GM12878 (cell line): ENCODE measurements around the gene L3HYPDH. TPM values are rescaled to one million over a fixed set of nuclear protein-coding genes. Genes with fewer than 3 reads are reported as not detected.

Experiments used
- ATAC-seq: fragments of 200-7000 bp; cut with Tn5 transposase; 3 replicates; pipeline ENCODE4 v1.9.1; 2020; ENCODE audit warnings: mild to moderate bottlenecking, moderate library complexity
- BruUV-seq: library from RNA; stranded (reverse); fragments of 400-500 nt; replicated peaks from 2 replicates; lab custom pipeline; 2021; lab: Mats Ljungman, UMichigan
- CTCF ChIA-PET: fragments of 300-600 bp; sonication (Branson Sonifier 250); formaldehyde crosslinking; extraction: SDS; loops from one replicate; lab custom pipeline; 2021; ENCODE audit warnings: inconsistent platforms; lab: Yijun Ruan, JAX
- POLR2A ChIA-PET: fragments of 350-600 bp; formaldehyde crosslinking; extraction: SDS; loops from one replicate; lab custom pipeline; 2021; ENCODE audit warnings: inconsistent platforms; lab: Charles Lee
- RAD21 ChIA-PET: fragments of 300-600 bp; sonication (Branson Sonifier 250); formaldehyde crosslinking; loops from one replicate; lab custom pipeline; 2023; ENCODE audit warnings: antibody characterized with exemption; ENCODE audit not compliant: unreplicated experiment; lab: Charles Lee
- SMC1A ChIA-PET: fragments of 300-600 bp; sonication (Branson Sonifier 250); formaldehyde crosslinking; loops from one replicate; lab custom pipeline; 2023; ENCODE audit not compliant: unreplicated experiment, uncharacterized antibody; lab: Charles Lee
- DNase-seq: peaks from one replicate; pipeline ENCODE4 v3.0.0-alpha.2; 2011; ENCODE audit warnings: low read depth, low spot score
- FAIRE-seq: peaks from 3 replicates; lab custom pipeline; 2011; peaks lifted over from hg19 to GRCh38; lab: Jason Lieb, UNC
- H2AFZ ChIP-seq: 2 replicates; pipeline ENCODE4 v1.6.0; 2011; ENCODE audit warnings: low read depth, low read length, control low read depth; ENCODE audit not compliant: control insufficient read depth
- H3K27ac ChIP-seq: 2 replicates; pipeline ENCODE4 v1.5.1; 2011; ENCODE audit warnings: control low read depth; ENCODE audit not compliant: control insufficient read depth, insufficient read depth
- H3K27me3 ChIP-seq, 2 experiments: replicated peaks in 1 of 2; 2 replicates each; pipeline versions ENCODE4 v1.6.0 to v1.6.1; 2011; ENCODE audit warnings: low read length in 1 of 2; ENCODE audit not compliant: control insufficient read depth in 2 of 2, insufficient read depth in 2 of 2
- H3K36me3 ChIP-seq, 2 experiments: 2 replicates each; pipeline ENCODE4 v1.5.1; 2011; ENCODE audit warnings: low read length in 1 of 2; ENCODE audit not compliant: control insufficient read depth in 2 of 2, insufficient read depth in 2 of 2
- H3K4me1 ChIP-seq: 2 replicates; pipeline ENCODE4 v1.6.1; 2011; ENCODE audit warnings: mild to moderate bottlenecking, low read length, moderate library complexity, mixed read lengths; ENCODE audit not compliant: control insufficient read depth, insufficient read depth
- H3K4me2 ChIP-seq: 2 replicates; pipeline ENCODE4 v1.6.0; 2011; ENCODE audit warnings: control low read depth; ENCODE audit not compliant: control insufficient read depth, insufficient read depth
- H3K4me3 ChIP-seq: fragments of 200-600 bp; sonication (generic); 2 replicates; pipeline ENCODE4 v1.5.1; 2016
- H3K79me2 ChIP-seq: 2 replicates; pipeline ENCODE4 v1.6.0; 2011; ENCODE audit warnings: low read length; ENCODE audit not compliant: control insufficient read depth, insufficient read depth
- H3K9ac ChIP-seq: 2 replicates; pipeline ENCODE4 v1.8.0; 2011; ENCODE audit warnings: low read length, control low read depth, mixed read lengths; ENCODE audit not compliant: control insufficient read depth, insufficient read depth
- H3K9me3 ChIP-seq: replicated peaks from 3 replicates; pipeline ENCODE4 v1.5.1; 2011; ENCODE audit warnings: mild to moderate bottlenecking, low read length; ENCODE audit not compliant: control insufficient read depth, insufficient read depth
- H4K20me1 ChIP-seq: 2 replicates; pipeline ENCODE4 v1.6.0; 2011; ENCODE audit not compliant: control insufficient read depth, insufficient read depth
- BACH1 ChIP-seq: fragments of 450-650 bp; IDR thresholded peaks from 2 replicates; pipeline ENCODE4 v1.6.1; 2017; ENCODE audit warnings: mild to moderate bottlenecking, borderline replicate concordance
- BHLHE40 ChIP-seq, 2 experiments: fragments of 450-650 bp in 1 of 2; IDR thresholded peaks; 2 replicates each; pipeline ENCODE4 v1.6.1; 2011 to 2017; ENCODE audit warnings: low read depth in 2 of 2, borderline replicate concordance in 1 of 2, improper control_type of control experiment in 1 of 2, low read length in 1 of 2, mild to moderate bottlenecking in 1 of 2
- CREM ChIP-seq: IDR thresholded peaks from 2 replicates; pipeline ENCODE4 v1.6.1; 2014; ENCODE audit warnings: antibody characterized with exemption, low read depth
- CTCF ChIP-seq, 3 experiments: IDR thresholded peaks in 2 of 3; conservative IDR thresholded peaks in 1 of 3; 2 replicates each; pipeline ENCODE4 v1.5.1; 2011; ENCODE audit warnings: low read depth in 3 of 3, low read length in 3 of 3, mild to moderate bottlenecking in 3 of 3, control low read depth in 2 of 3, moderate library complexity in 2 of 3, inconsistent platforms in 1 of 3, mixed read lengths in 1 of 3; ENCODE audit not compliant: control insufficient read depth in 2 of 3, insufficient read depth in 1 of 3; ENCODE audit errors: extremely low read depth in 1 of 3
- IRF4 ChIP-seq: IDR thresholded peaks from 2 replicates; pipeline ENCODE4 v1.6.1; 2011; ENCODE audit warnings: low read depth, low read length
- NFIC ChIP-seq: IDR thresholded peaks from 2 replicates; pipeline ENCODE4 v1.6.1; 2012; ENCODE audit warnings: low read depth, mild to moderate bottlenecking, inconsistent platforms, low read length, moderate library complexity
- PKNOX1 ChIP-seq: fragments of 450-650 bp; IDR thresholded peaks from 2 replicates; pipeline ENCODE4 v1.6.1; 2016; ENCODE audit warnings: mild to moderate bottlenecking
- RB1 ChIP-seq: fragments of 450-650 bp; formaldehyde crosslinking; IDR thresholded peaks from 2 replicates; pipeline ENCODE4 v1.6.1; 2017; ENCODE audit warnings: mild to moderate bottlenecking, borderline replicate concordance
- SIX5 ChIP-seq: IDR thresholded peaks from 2 replicates; pipeline ENCODE4 v1.6.1; 2011; ENCODE audit warnings: mild to moderate bottlenecking, low read depth, low read length, moderate library complexity; ENCODE audit not compliant: severe bottlenecking
- SKIL ChIP-seq: fragments of 450-650 bp; IDR thresholded peaks from 2 replicates; pipeline ENCODE4 v1.6.1; 2017; ENCODE audit warnings: mild to moderate bottlenecking, low read depth, inconsistent platforms; ENCODE audit not compliant: poor library complexity, severe bottlenecking
- SRF ChIP-seq, 2 experiments: IDR thresholded peaks; 2 replicates each; pipeline ENCODE4 v1.6.1; 2011; ENCODE audit warnings: low read depth in 2 of 2, low read length in 2 of 2, mild to moderate bottlenecking in 1 of 2, moderate library complexity in 1 of 2
- ZBTB11 ChIP-seq: fragments of 450-650 bp; formaldehyde crosslinking; IDR thresholded peaks from 2 replicates; pipeline ENCODE4 v1.5.0; 2022; ENCODE audit warnings: mild to moderate bottlenecking, missing genetic modification characterization
- ZNF622 ChIP-seq: fragments of 450-650 bp; IDR thresholded peaks from 2 replicates; pipeline ENCODE4 v1.6.1; 2017; ENCODE audit warnings: mild to moderate bottlenecking, inconsistent platforms
- WGBS: methylation state at CpG from one replicate; pipeline ENCODE4 v1.1.6; 2016; ENCODE audit warnings: low lambda C conversion rate; ENCODE audit not compliant: insufficient replicate concordance, insufficient coverage; ENCODE audit errors: missing lambda C conversion rate; 5-methylcytosine and 5-hydroxymethylcytosine counted together
- in situ Hi-C: fragments of 300-500 bp; cut with MboI; formaldehyde crosslinking; loops from 9 replicates; pipeline ENCODE4 v1.14.3; 2018; ENCODE audit warnings: mixed read lengths
- intact Hi-C: fragments of 100-400 bp; cut with micrococcal nuclease; formaldehyde crosslinking; loops from one replicate; pipeline ENCODE4 v1.14.2; 2022; ENCODE audit not compliant: unreplicated experiment
- polyA plus RNA-seq, 11 experiments: library from polyadenylated mRNA; depleted of rRNA in 4 of 11; unstranded in 6 of 11; stranded (reverse) in 5 of 11; fragments of >200 nt; fragmentation: Nextera tagmentation in 4 of 11; fragmentation: Illumina TruSeq in 1 of 11; extraction: Ambion mirVana in 4 of 11; extraction: Trizol in 1 of 11; gene quantifications; 1 replicate in 1 of 11; 2 replicates in 10 of 11; pipeline versions ENCODE4 v1.2.1 to v1.2.3, GENCODE V29; 2011 to 2016; ENCODE audit warnings: inconsistent platforms in 2 of 11, missing spikeins in 2 of 11, low read depth in 1 of 11
- total RNA-seq, 4 experiments: library from RNA; depleted of rRNA in 3 of 4; stranded (reverse); fragments of >200 nt in 3 of 4; fragmentation: Illumina TruSeq in 1 of 4; extraction: Trizol in 1 of 4; gene quantifications; 2 replicates each; pipeline versions ENCODE4 v1.2.1 to v1.2.3, GENCODE V29; 2013 to 2021

Gene L3HYPDH
- total and polyA plus RNA-seq, 10 of the 15 experiments (the other 5 are each of a cell fraction or from before 2014, with no cell fraction given) = 11.5 to 27.8 (median 15.8) TPM

GRCh38 chr14:59490756-59491155 is 6.5 kb upstream of the L3HYPDH start:
- Histone ChIP-seq H4K20me1 (no peaks in the 10 kb centered on the region), H3K9me3 (no peaks in the 10 kb centered on the region; the same call in 2 of the 3 replicates), H3K27ac (no peak overlapping the region), H3K9ac (no peak overlapping the region), H3K79me2 (peaks cover 9% of the 10 kb centered on the region), H3K36me3 (peaks cover 0 to 25% of the 10 kb centered on the region in 2 experiments; a peak in 2 of 4 replicates), H3K4me1 (no peaks in the 10 kb centered on the region), H3K4me2 (no peak overlapping the region), H3K27me3 (no peaks in the 10 kb centered on the region), H2AFZ (no peak overlapping the region), H3K4me3 (no peak overlapping the region)
- DNase-seq (no peak), ATAC-seq (no peak), FAIRE-seq (no peak)
- WGBS = 94% methylated on average over 3 of the region's 3 CpGs
- in situ Hi-C loops (loop anchor here (25.0 kb wide), 1 partner anchor 672 kb away; the partner anchor contains the start of gene DHRS7), intact Hi-C loops (no loop called here)
- ChIA-PET POLR2A (no interaction called here), CTCF (interaction anchor here (0.6 kb wide), 2 partner anchors 9 to 54 kb away, joined by 3 read pairs; no protein-coding TSS in a partner anchor), RAD21 (no interaction called here), SMC1A (interaction anchor here (0.9 to 1.3 kb wide), 2 partner anchors 13 to 17 kb away, joined by 3 to 4 read pairs; no protein-coding TSS in a partner anchor)
- BruUV-seq = no TSS peak
- TF ChIP-seq SRF (IDR thresholded peaks at IDR 0.05; ENCODE audit: low read depth in 2 of 2, low read length in 2 of 2) (no peak), ZBTB11 (CRISPR knock-in tag) (no peak), SKIL (no peak), IRF4 (no peak), CREM (no peak), ZNF622 (no peak), PKNOX1 (no peak), CTCF (IDR thresholded peaks at IDR 0.05 in 2 of 3, conservative IDR thresholded peaks at IDR 0.05 in 1 of 3; ENCODE audit: control insufficient read depth in 2 of 3, extremely low read depth in 1 of 3, insufficient read depth in 1 of 3, low read depth in 3 of 3, low read length in 3 of 3) (no peak), BHLHE40 (IDR thresholded peaks at IDR 0.05; ENCODE audit: borderline replicate concordance in 1 of 2, low read depth in 2 of 2, low read length in 1 of 2) (no peak), BACH1 (no peak), RB1 (no peak), SIX5 (no peak), NFIC (no peak)
